Left kidney (tissue), 2 donors: ENCODE results near the gene VKORC1L1. TPM values are rescaled to one million over a fixed set of nuclear protein-coding genes. Genes with fewer than 3 reads are reported as not detected.
"Not testable (repeated sequence)": the region's sequence is repeated elsewhere in the genome, so short reads cannot be mapped to it uniquely, and the experiment has no call there.

Source experiments
- DNase-seq: peaks from one replicate; pipeline ENCODE4 v3.0.0-alpha.2; 2013
- polyA plus RNA-seq: library from polyadenylated mRNA; unstranded; fragments of 120-200 nt; gene quantifications from one replicate; pipeline ENCODE4 v1.2.1, GENCODE V29; 2013; ENCODE audit not compliant: insufficient read length

VKORC1L1 gene
- polyA plus RNA-seq, 1 donor, result 30.5 TPM

DNA sequence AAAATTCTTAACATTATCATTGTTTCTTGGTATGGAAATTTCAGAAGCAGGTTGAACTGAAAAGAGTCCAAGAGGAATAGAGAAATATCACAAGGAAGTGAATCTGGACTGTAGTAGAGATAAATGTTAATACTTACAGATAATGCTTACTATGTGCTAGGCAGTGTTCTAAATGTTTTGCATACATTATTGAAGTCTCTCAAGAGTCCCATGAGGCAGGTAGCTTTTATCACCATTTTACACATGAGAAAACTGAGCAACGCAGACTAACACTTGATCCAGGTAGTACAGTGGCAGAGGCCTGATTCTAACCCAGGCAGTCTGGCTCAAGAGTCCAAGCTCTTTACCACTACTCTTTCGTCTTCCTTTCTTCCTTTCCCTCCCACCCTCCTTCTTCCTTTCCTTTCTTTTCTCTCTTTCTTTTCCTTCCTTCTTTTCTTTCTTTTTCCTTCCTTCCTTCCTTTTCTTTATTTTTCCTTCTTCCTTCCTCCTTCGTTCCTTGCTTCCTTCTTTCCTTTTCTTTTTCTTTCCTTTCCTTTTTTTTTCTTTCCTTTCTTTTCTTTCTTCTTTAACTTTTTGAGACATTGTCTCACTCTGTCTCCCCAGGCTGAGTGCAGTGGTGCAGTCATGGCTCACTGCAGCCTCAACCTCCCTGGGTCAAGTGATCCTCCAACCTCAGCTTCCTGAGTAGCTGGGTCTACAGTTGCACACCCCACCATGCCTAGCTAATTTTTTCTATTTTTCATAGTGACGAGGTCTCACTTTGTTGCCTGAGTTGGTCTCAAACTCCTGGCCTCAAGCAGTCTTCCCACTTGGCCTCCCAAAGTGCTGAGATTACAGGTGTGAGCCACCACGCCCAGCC lies 6.6 kb downstream of the VKORC1L1 start:
- not testable (repeated sequence) for DNase-seq

- not testable (repeated sequence) for DNase-seq
Measured at GRCh38 chr7:65880242-65880641, 7.4 kb downstream of the VKORC1L1 start.

DNA sequence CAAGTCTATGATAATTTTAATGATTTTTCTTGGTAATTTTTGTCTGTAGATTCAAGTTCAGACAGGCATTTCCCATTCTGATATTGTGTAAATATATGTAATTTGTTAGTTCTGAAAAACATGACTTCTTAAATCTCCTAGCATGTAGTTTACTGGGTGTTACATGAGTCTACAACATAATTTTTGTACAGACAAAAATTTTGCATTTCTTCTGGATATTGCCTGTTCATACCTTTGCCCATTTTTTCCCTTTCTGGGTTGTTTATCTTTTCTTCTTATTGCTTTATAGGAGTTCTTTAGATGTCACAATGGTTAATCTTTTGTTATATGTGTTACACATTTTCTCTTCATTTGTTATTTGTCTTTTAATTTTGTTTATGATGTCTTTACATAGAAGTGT lies 12.1 kb downstream of the VKORC1L1 start:
- DNase-seq, result not testable (repeated sequence)

- not testable (repeated sequence) for DNase-seq
Measured at GRCh38 chr7:65885533-65885932, 12.7 kb downstream of the VKORC1L1 start.

DNA sequence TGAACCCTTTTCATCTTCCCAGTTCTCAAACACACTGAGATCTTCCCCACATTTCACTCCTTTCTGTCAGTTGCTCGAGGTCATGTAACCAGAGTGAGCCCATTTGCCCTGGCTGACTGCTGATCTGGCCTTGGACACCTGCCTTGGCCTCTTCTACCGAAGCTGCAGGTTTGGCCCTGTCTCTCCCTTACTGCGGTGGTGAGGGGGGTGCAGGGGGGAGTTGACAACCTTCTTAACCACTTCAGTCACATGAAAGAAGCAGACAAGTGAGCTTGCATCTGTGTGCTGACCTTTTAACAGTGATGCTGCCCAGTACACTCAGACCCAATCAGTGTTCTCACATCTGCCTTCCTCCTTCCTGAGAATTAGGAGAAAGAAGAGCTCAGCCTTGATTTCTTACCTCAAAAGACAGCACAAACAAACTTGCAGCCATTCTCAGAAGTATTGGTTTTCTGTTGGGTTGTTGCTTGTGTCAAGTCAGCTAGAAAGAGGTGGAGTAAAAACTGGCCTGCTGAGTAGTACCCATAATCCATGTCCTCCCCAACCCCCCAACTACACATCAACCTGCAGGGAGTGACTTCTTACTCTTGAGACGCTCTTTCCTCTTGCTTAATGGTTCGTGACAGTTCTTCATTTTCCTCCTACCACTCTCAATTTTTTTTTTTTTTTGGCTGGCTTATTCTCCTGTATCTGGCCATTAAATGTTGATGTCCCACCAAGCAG lies 15.7 kb downstream of the VKORC1L1 start:
- DNase-seq, result not testable (repeated sequence)

DNA sequence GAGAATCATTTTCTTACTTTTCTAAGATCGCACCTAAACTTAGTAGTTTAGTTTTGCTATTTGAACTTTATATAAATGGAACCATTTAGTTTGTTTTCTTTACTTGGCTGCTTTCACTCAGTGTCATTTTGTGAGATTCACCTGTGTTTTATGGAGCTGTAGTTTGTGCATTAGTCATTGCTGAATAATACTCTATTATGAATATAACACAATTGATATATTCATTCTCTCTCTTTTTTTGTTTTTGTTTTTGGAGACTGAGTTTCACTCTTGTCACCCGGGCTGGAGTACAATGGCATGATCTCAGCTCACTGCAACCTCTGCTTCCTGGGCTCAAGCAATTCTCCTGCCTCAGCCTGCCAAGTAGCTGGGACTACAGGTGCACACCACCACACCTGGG lies 16.8 kb downstream of the VKORC1L1 start:
- DNase-seq, result not testable (repeated sequence)

GRCh38 chr7:65892161-65892560 lies 19.3 kb downstream of the VKORC1L1 start:
- DNase-seq, result no peak

- no peak for DNase-seq
Measured at GRCh38 chr7:65892835-65893234, 20.0 kb downstream of the VKORC1L1 start.

- no peak for DNase-seq
Measured at GRCh38 chr7:65896279-65896870, 23.5 kb downstream of the VKORC1L1 start.

DNA sequence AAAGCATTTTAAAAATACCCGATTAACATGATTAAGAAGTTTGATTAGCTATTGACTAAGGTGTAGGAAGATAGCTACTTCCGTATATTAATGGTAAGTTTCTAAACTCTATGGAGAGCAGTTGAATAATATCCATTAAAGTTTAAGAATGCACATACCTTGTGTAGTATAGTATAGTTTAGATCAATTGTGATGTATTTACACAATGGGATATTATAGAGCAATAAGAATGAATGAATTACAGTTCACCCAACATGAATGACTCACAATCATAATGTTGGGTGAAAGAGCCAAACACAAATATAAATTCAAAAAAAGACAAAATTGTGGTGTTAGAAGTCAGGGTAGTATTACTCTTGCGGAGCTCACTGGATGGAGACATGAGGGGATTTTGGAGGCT lies 24.4 kb downstream of the VKORC1L1 start:
- DNase-seq, result not testable (repeated sequence)

- DNase-seq, result not testable (repeated sequence)
Measured at GRCh38 chr7:65898677-65899447, 26.0 kb downstream of the VKORC1L1 start.

DNA sequence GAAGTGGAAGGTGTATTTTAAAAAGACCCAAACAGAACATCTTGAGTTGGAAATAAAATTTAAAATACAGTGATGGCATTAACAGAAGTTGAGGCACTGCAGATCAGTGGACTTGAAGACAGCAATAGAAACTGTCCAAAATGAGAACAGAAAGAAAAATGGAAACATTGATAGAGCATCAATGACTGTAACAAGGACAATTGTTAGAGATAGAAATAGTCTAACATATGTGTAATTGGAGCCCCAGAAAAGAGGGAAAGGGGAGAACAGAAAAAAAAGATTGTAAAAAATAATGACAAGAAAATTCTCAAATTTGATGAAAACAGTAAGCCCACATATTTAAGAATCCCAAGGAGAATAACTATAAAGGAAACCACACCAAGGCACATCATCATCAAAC lies 29.4 kb downstream of the VKORC1L1 start:
- no peak for DNase-seq

DNA sequence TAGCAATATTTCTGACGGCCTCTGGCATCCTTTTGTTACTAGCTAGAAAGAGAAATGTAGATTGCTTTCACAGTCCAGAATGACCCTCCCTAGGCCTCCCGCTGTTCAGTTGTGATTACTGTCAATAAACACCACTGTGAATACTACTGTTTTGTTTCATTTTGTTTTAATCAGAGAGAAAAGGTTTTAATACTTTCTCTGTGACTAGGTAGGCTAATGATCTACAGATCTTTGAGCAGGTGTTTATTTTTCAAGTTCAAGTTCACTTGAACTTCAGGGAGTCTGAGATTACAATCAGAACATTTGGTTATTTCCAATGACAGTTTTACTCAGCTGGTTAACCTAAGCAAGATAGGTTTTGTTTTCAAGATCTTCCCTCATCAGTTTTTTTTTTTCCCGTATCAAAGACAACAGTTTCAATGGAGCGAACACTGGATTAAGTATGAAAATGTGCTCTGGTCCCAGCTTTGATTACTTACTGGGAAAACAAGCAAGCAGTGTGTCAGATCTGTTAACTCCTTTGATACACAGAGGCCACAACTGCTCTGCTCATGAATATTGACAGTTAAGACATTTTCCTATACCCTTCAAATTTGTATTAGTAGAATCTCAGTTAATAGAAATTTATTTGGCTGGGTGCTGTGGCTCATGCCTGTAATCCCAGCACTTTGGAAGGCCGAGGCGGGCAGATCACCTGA lies 34.8 kb downstream of the VKORC1L1 start:
- DNase-seq, result no peak

- DNase-seq, result no peak
Measured at GRCh38 chr7:65910237-65910636, 37.4 kb downstream of the VKORC1L1 start.

GRCh38 chr7:65912237-65912636 lies 39.4 kb downstream of the VKORC1L1 start:
- DNase-seq, result no peak

DNA sequence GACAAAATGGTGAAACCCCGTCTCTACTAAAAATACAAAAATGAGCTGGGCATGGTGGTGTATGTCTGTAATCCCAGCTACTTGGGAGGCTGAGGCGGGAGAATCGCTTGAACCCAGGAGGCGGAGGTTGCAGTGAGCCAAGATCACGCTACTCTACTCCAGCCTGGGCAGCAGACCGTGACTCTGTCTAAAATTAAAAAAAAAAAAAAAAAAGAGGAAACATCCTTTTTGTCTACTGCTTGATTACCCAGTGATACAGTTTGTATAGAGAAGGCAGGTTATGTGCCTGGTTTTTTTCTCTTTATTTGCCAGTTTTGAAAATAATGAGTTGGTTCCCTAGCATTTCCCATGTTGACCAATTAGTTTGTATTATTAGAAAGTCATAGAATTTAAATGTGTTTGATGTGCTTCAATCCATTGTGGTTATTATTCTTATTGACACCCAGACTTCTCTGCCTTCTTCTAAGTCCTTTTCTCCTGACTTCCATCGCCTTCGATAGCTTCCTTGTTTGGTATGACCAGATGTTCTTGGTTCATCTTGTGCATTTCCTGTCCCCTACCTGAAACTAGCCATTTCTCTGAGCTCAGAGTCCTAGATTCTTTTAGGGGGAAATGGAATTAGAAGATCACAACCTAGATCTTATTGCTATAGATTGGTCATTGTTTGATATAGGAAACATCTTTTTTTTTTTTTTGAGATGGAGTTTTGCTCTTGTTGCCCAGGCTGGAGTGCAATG lies 43.2 kb downstream of the VKORC1L1 start:
- DNase-seq, result no peak

DNA sequence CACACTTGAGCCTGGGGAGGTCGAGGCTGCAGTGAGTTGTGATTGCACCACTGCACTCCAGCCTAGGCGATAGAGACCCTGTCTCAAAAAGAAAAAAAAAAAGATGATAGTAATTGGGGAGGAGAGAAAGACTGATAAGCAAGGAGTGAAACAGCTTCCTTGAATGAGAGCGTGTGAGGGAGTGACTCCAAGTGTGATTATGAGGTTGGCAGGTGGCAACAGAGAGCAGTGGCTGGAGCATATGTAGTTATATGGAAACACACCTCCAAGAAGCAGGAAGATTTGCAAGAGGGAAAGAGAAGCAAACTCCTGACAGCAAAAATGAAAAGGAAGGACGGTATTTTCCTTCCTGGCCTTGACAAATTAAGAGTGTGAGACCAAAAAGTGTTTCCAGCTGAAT lies 50.4 kb downstream of the VKORC1L1 start:
- no peak for DNase-seq

DNA sequence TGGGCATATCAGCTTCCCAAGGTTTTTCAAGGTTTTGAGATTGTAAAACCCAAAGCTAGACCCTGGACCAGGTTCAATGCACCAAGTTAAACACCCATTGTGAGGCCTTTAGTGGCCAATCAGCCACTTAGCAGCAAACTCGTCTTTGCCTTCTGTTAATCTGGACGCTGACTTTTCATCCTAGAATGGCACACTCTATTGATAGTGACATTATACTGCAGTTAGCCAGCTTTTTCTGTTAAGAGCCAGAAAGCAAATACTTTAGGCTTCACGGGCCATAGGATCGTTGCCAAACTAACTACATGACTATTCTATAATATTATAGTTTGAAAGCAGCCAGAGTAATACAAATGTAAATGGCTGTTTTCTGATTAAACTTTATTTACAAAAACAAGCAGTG lies 51.3 kb downstream of the VKORC1L1 start:
- DNase-seq, result no peak

- no peak for DNase-seq
Measured at GRCh38 chr7:65925040-65925439, 52.2 kb downstream of the VKORC1L1 start.

GRCh38 chr7:65926588-65926987 lies 53.7 kb downstream of the VKORC1L1 start:
- no peak for DNase-seq
